Endothelial cell of umbilical vein (primary cell): ENCODE data around the gene CEP83.

ENCODE experiments used
- CTCF ChIP-seq, 2 donors: IDR thresholded peaks; 1 replicate in 1 of 2; 2 replicates in 1 of 2; pipeline ENCODE4 v1.5.1; 2011; ENCODE audit warnings: low read length in 2 of 2, mild to moderate bottlenecking in 2 of 2, moderate library complexity in 2 of 2, control low read depth in 1 of 2, inconsistent platforms in 1 of 2, low read depth in 1 of 2; ENCODE audit not compliant: insufficient read depth in 1 of 2; ENCODE audit errors: extremely low read depth in 1 of 2
- EZH2 ChIP-seq: IDR thresholded peaks from 2 replicates; pipeline ENCODE4 v1.6.1; 2012; ENCODE audit warnings: borderline replicate concordance, low read depth, mild to moderate bottlenecking, moderate library complexity, low read length, inconsistent platforms; ENCODE audit not compliant: severe bottlenecking
- FOS ChIP-seq: IDR thresholded peaks from 2 replicates; pipeline ENCODE4 v1.6.1; 2011; ENCODE audit warnings: mild to moderate bottlenecking, low read length, moderate library complexity, borderline replicate concordance; ENCODE audit not compliant: insufficient read depth
- JUN ChIP-seq: IDR thresholded peaks from 2 replicates; pipeline ENCODE4 v1.6.1; 2011; ENCODE audit warnings: borderline replicate concordance, low read depth; ENCODE audit not compliant: insufficient read length, insufficient read depth
- MAX ChIP-seq: IDR thresholded peaks from 2 replicates; pipeline ENCODE4 v1.6.1; 2011; ENCODE audit not compliant: insufficient read depth, insufficient read length
- POLR2A ChIP-seq: IDR thresholded peaks from 2 replicates; pipeline ENCODE4 v1.6.1; 2012; ENCODE audit warnings: low read depth, mild to moderate bottlenecking, control low read depth, low read length
- POLR2AphosphoS5 ChIP-seq: IDR thresholded peaks from 2 replicates; pipeline ENCODE4 v1.6.1; 2012; ENCODE audit warnings: low read depth, mild to moderate bottlenecking, control low read depth, low read length, moderate library complexity; ENCODE audit not compliant: insufficient read depth

- TF ChIP-seq POLR2A: no peak
- no peak for TF ChIP-seq EZH2
- no peak for TF ChIP-seq CTCF (IDR thresholded peaks at IDR 0.05; ENCODE audit: extremely low read depth in 1 of 2, insufficient read depth in 1 of 2, low read depth in 1 of 2, low read length in 2 of 2)
- no peak for TF ChIP-seq FOS
- TF ChIP-seq JUN: no peak
- TF ChIP-seq POLR2AphosphoS5: no peak
- TF ChIP-seq MAX: no peak
Measured at GRCh38 chr12:94267537-94267872, 192.2 kb downstream of the CEP83 start.
